Measurements from ENCODE around the gene GRM1. TPM values are rescaled to one million over a fixed set of nuclear protein-coding genes. Genes with fewer than 3 reads are reported as not detected.

GRM1 gene
- total RNA-seq, 1 donor from 2014 or later = not detected

- no peaks in the 10 kb centered on the region for H3K9me3 Mint-ChIP-seq (ENCODE audit: unreplicated experiment)
- no peak overlapping the region for H3K4me3 Mint-ChIP-seq (ENCODE audit: unreplicated experiment)
- H3K27ac Mint-ChIP-seq (ENCODE audit: unreplicated experiment) = no peak overlapping the region
- DNase-seq (ENCODE audit: extremely low spot score, unreplicated experiment) = no peak
- no peaks in the 10 kb centered on the region for H3K4me1 Mint-ChIP-seq (ENCODE audit: unreplicated experiment)
- H3K27me3 Mint-ChIP-seq (ENCODE audit: unreplicated experiment) = peaks cover 3% of the 10 kb centered on the region
- no peak for TF ChIP-seq CTCF (IDR thresholded peaks at IDR 0.05)
- no peaks in the 10 kb centered on the region for H3K36me3 Mint-ChIP-seq (ENCODE audit: unreplicated experiment)
Observed at GRCh38 chr6:146153040-146153758, 124.3 kb downstream of the GRM1 start.

- Mint-ChIP-seq H3K36me3 (ENCODE audit: unreplicated experiment) (no peaks in the 10 kb centered on the region), H3K4me1 (ENCODE audit: unreplicated experiment) (no peaks in the 10 kb centered on the region), H3K27me3 (ENCODE audit: unreplicated experiment) (peaks cover 3% of the 10 kb centered on the region), H3K27ac (ENCODE audit: unreplicated experiment) (no peak overlapping the region), H3K4me3 (ENCODE audit: unreplicated experiment) (no peak overlapping the region), H3K9me3 (ENCODE audit: unreplicated experiment) (no peaks in the 10 kb centered on the region)
- DNase-seq (ENCODE audit: extremely low spot score, unreplicated experiment) = no peak
- no peak for TF ChIP-seq CTCF (IDR thresholded peaks at IDR 0.05)
Observed at GRCh38 chr6:146154197-146154596, 125.3 kb downstream of the GRM1 start.

DNA sequence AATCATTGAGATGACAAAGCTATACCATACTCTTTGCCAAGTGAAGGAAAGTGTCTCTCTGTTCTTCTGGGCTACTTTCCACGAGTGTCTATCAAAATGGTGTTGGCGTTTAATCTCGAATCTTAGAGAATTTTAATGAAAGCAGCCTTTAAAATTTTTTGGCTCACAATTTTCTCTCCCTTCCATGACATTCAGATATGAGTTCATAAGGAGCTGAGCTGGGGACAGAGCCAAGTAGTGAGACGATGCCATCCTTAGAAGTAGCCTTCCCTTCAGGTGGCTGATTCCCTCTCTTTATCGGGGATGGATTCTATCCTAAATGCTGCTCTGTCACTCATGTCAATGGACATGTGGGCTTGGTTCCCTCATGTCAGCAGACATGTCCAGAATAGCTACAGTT, 132.8 kb downstream of the GRM1 start:
- no peak for DNase-seq (ENCODE audit: extremely low spot score, unreplicated experiment)
- H3K9me3 Mint-ChIP-seq (ENCODE audit: unreplicated experiment) = no peaks in the 10 kb centered on the region
- H3K4me1 Mint-ChIP-seq (ENCODE audit: unreplicated experiment) = no peaks in the 10 kb centered on the region
- no peaks in the 10 kb centered on the region for H3K36me3 Mint-ChIP-seq (ENCODE audit: unreplicated experiment)
- TF ChIP-seq CTCF (IDR thresholded peaks at IDR 0.05) = no peak
- no peak overlapping the region for H3K4me3 Mint-ChIP-seq (ENCODE audit: unreplicated experiment)
- no peaks in the 10 kb centered on the region for H3K27me3 Mint-ChIP-seq (ENCODE audit: unreplicated experiment)
- no peak overlapping the region for H3K27ac Mint-ChIP-seq (ENCODE audit: unreplicated experiment)

- Mint-ChIP-seq H3K27me3 (ENCODE audit: unreplicated experiment) (no peaks in the 10 kb centered on the region), H3K36me3 (ENCODE audit: unreplicated experiment) (no peaks in the 10 kb centered on the region), H3K27ac (ENCODE audit: unreplicated experiment) (no peak overlapping the region), H3K9me3 (ENCODE audit: unreplicated experiment) (peaks cover 3% of the 10 kb centered on the region), H3K4me1 (ENCODE audit: unreplicated experiment) (no peaks in the 10 kb centered on the region), H3K4me3 (ENCODE audit: unreplicated experiment) (no peak overlapping the region)
- DNase-seq (ENCODE audit: extremely low spot score, unreplicated experiment) = no peak
- TF ChIP-seq CTCF (IDR thresholded peaks at IDR 0.05) = no peak
Observed at GRCh38 chr6:146169872-146170271, 141.0 kb downstream of the GRM1 start.

- no peak for TF ChIP-seq CTCF (IDR thresholded peaks at IDR 0.05)
- Mint-ChIP-seq H3K27ac (ENCODE audit: unreplicated experiment) (no peak overlapping the region), H3K4me3 (ENCODE audit: unreplicated experiment) (no peak overlapping the region), H3K4me1 (ENCODE audit: unreplicated experiment) (no peaks in the 10 kb centered on the region), H3K36me3 (ENCODE audit: unreplicated experiment) (no peaks in the 10 kb centered on the region), H3K9me3 (ENCODE audit: unreplicated experiment) (no peaks in the 10 kb centered on the region), H3K27me3 (ENCODE audit: unreplicated experiment) (peaks cover 8% of the 10 kb centered on the region)
- DNase-seq (ENCODE audit: extremely low spot score, unreplicated experiment) = no peak
Observed at GRCh38 chr6:146177785-146178184, 148.9 kb downstream of the GRM1 start.
